ENCODE results near the gene ANAPC15. TPM values are rescaled to one million over a fixed set of nuclear protein-coding genes. Genes with fewer than 3 reads are reported as not detected.

Gene ANAPC15
- polyA plus RNA-seq, 1 of the 3 experiments (the other 2 are of a cell fraction), result 92.3 TPM

GRCh38 chr11:72103754-72104167 lies 8.7 kb downstream of the ANAPC15 start:
- Histone ChIP-seq H3K9ac (peak overlapping the region; percentile 47), H3K27ac (ENCODE audit: low read depth in 2 of 2, low read length in 1 of 2) (peak overlapping the region; percentile 79 to 95), H3K4me3 (ENCODE audit: low read depth in 2 of 2, low read length in 1 of 2) (peak overlapping the region; percentile 35 to 88), H3K9me3 (no peaks in the 10 kb centered on the region), H3K79me2 (ENCODE audit: insufficient read depth) (peaks cover 42% of the 10 kb centered on the region), H3K4me2 (peak overlapping the region; percentile 74), H3K36me3 (replicated peaks in 1 of 2; ENCODE audit: control insufficient read depth in 1 of 2, insufficient read depth in 2 of 2, low read length in 1 of 2) (peaks cover 0 to 23% of the 10 kb centered on the region in 2 experiments), H3K4me1 (ENCODE audit: control insufficient read depth in 1 of 2, insufficient read depth in 2 of 2, low read depth in 1 of 2, low read length in 1 of 2) (peaks cover 4 to 28% of the 10 kb centered on the region in 2 experiments; a peak in 2 of 4 replicates), H4K20me1 (ENCODE audit: insufficient read depth) (no peaks in the 10 kb centered on the region), H3K27me3 (ENCODE audit: insufficient read depth) (no peaks in the 10 kb centered on the region), H2AFZ (ENCODE audit: low read depth) (peak overlapping the region; percentile 93), H3K9me2 (no peaks in the 10 kb centered on the region), H3F3A (replicated peaks; ENCODE audit: insufficient read depth) (peaks cover 9% of the 10 kb centered on the region)
- 90% methylated on average over 11 of the region's 11 CpGs for WGBS (ENCODE audit: low lambda C conversion rate)
- POLR2A ChIA-PET, result interaction anchor here (0.7 to 2.3 kb wide), 3 partner anchors 9 to 66 kb away, joined by 3 to 11 read pairs (median 3); partner anchors contain the start of gene ANAPC15
- TF ChIP-seq RFX5 (IDR thresholded peaks at IDR 0.05; ENCODE audit: low read length) (no peak), JUND (IDR thresholded peaks at IDR 0.05) (no peak), EP300 (IDR thresholded peaks at IDR 0.05; ENCODE audit: borderline replicate concordance in 1 of 2, low read depth in 1 of 2, low read length in 1 of 2) (no peak), RCOR1 (IDR thresholded peaks at IDR 0.05; ENCODE audit: low read length) (no peak), GATA2 (CRISPR knock-in tag; IDR thresholded peaks at IDR 0.05) (no peak), GABPA (IDR thresholded peaks at IDR 0.05; ENCODE audit: low read depth) (no peak), NFIC (IDR thresholded peaks at IDR 0.05; ENCODE audit: borderline replicate concordance) (no peak), FOXJ3 (CRISPR knock-in tag; IDR thresholded peaks at IDR 0.05) (no peak)
- DNase-seq, result no peak
- CTCF ChIA-PET, result interaction anchor here (0.8 to 16.4 kb wide), 5 partner anchors 12 to 124 kb away, joined by 3 to 416 read pairs (median 3); no protein-coding TSS in a partner anchor

GRCh38 chr11:72102946-72103753 lies 9.3 kb downstream of the ANAPC15 start, which contains the start of gene LAMTOR1:
TSS of gene LAMTOR1 (minus strand) at chr11:72103297. CDS start at chr11:72103224, 73 bp downstream.
- Histone ChIP-seq H3F3A (replicated peaks; ENCODE audit: insufficient read depth) (peaks cover 9% of the 10 kb centered on the region), H3K9me3 (no peaks in the 10 kb centered on the region), H4K20me1 (ENCODE audit: insufficient read depth) (no peaks in the 10 kb centered on the region), H3K9me2 (no peaks in the 10 kb centered on the region), H3K4me1 (ENCODE audit: control insufficient read depth in 1 of 2, insufficient read depth in 2 of 2, low read depth in 1 of 2, low read length in 1 of 2) (peaks cover 4 to 28% of the 10 kb centered on the region in 2 experiments; a peak in 2 of 4 replicates), H3K4me3 (ENCODE audit: low read depth in 2 of 2, low read length in 1 of 2) (peak within 1 kb of the TSS; percentile 88 to 89), H3K9ac (peak within 1 kb of the TSS; percentile 93), H3K36me3 (replicated peaks in 1 of 2; ENCODE audit: control insufficient read depth in 1 of 2, insufficient read depth in 2 of 2, low read length in 1 of 2) (peaks cover 3 to 29% of the 10 kb centered on the region in 2 experiments), H3K4me2 (peak within 1 kb of the TSS; percentile 96), H3K27ac (ENCODE audit: low read depth in 2 of 2, low read length in 1 of 2) (peak within 1 kb of the TSS; percentile 89 to 97), H3K27me3 (ENCODE audit: insufficient read depth) (no peaks in the 10 kb centered on the region), H3K79me2 (ENCODE audit: insufficient read depth) (peaks cover 42% of the 10 kb centered on the region), H2AFZ (ENCODE audit: low read depth) (peak within 1 kb of the TSS; percentile 93)
- CTCF ChIA-PET, result interaction anchor here (0.8 to 16.4 kb wide), 9 partner anchors 12 to 331 kb away, joined by 3 to 416 read pairs (median 4); partner anchors contain the start of gene CLPB
- peak; percentile 98 for DNase-seq
- POLR2A ChIA-PET, result interaction anchor here (0.7 to 2.3 kb wide), 2 partner anchors 9 to 67 kb away, joined by 3 to 11 read pairs; partner anchors contain the start of gene ANAPC15
- 17% methylated on average over 25 of the region's 64 CpGs for WGBS (ENCODE audit: low lambda C conversion rate)
- peak; percentile 68; the same call in 1 of the 2 replicates for TF ChIP-seq ELF1 (IDR thresholded peaks at IDR 0.05)
- TF ChIP-seq GATA2 (CRISPR knock-in tag; IDR thresholded peaks at IDR 0.05), result no peak
- 0 out of 2 replicates have a peak, but pooled peaks have one; percentile 46 for TF ChIP-seq MXI1 (IDR thresholded peaks at IDR 0.05; ENCODE audit: low read depth, low read length)
- peak; percentile 25; the same call in 1 of the 2 replicates for TF ChIP-seq SMC3 (IDR thresholded peaks at IDR 0.05; ENCODE audit: low read depth, low read length)
- no peak; the same call in 1 of the 2 replicates for TF ChIP-seq REST (IDR thresholded peaks at IDR 0.05; ENCODE audit: low read depth, low read length)
- TF ChIP-seq TAF1 (IDR thresholded peaks at IDR 0.05; ENCODE audit: borderline replicate concordance, low read depth, low read length), result peak; percentile 65
- TF ChIP-seq PBX3 (IDR thresholded peaks at IDR 0.05), result peak; percentile 47; the same call in 1 of the 2 replicates
- TF ChIP-seq CHD2 (IDR thresholded peaks at IDR 0.05; ENCODE audit: low read length, partially characterized antibody), result peak; percentile 85
- peak; percentile 4 to 31; a peak in 1 of 4 replicates for TF ChIP-seq EP300 (IDR thresholded peaks at IDR 0.05; ENCODE audit: borderline replicate concordance in 1 of 2, low read depth in 1 of 2, low read length in 1 of 2)
- TF ChIP-seq TEAD4 (IDR thresholded peaks at IDR 0.05; ENCODE audit: borderline replicate concordance, insufficient read depth), result no peak
- no peak for TF ChIP-seq JUND (IDR thresholded peaks at IDR 0.05)
- TF ChIP-seq TCF12 (IDR thresholded peaks at IDR 0.05), result no peak
- TF ChIP-seq RAD21 (IDR thresholded peaks at IDR 0.05; ENCODE audit: low read length), result peak; percentile 37
- no peak for TF ChIP-seq FOSL2 (IDR thresholded peaks at IDR 0.05; ENCODE audit: borderline replicate concordance, low read depth)
- no peak for TF ChIP-seq RXRA (IDR thresholded peaks at IDR 0.05; ENCODE audit: borderline replicate concordance, low read depth)
- peak; percentile 64; the same call in 1 of the 2 replicates for TF ChIP-seq RCOR1 (IDR thresholded peaks at IDR 0.05; ENCODE audit: low read length)
